Measurements from ENCODE around the gene ZFC3H1. TPM values are rescaled to one million over a fixed set of nuclear protein-coding genes. Genes with fewer than 3 reads are reported as not detected.

The ZFC3H1 gene
- total and polyA plus RNA-seq, 12 donors, result 11.8 to 56.2 (median 31.9) TPM

- Histone ChIP-seq H3K9me3 (replicated peaks in 1 of 3) (no peaks in the 10 kb centered on the region), H3K27me3 (no peaks in the 10 kb centered on the region), H3K4me3 (peak overlapping the region; percentile 28 to 84 (median 74)), H3K4me1 (replicated peaks in 1 of 2) (peaks cover 11 to 34% of the 10 kb centered on the region in 2 donors), H3K36me3 (replicated peaks in 1 of 2) (peaks cover 0 to 7% of the 10 kb centered on the region in 2 donors), H3K27ac (peak overlapping the region; percentile 74 to 100 (median 98))
- WGBS, 4 donors, result 0 to 2% (median 1%) methylated on average over 11 to 20 of the region's 20 CpGs
- intact Hi-C loops (cut with DNase I), result loop anchor here in 1 of 2 donors (10.0 kb wide), 1 partner anchor 90 kb away; the partner anchor contains the start of gene RAB21
- peak in 1 of 7 donors; percentile 16 for DNase-seq
- TF ChIP-seq POLR2A (IDR thresholded peaks at IDR 0.05), result no peak
- no peak for TF ChIP-seq CTCF (IDR thresholded peaks at IDR 0.05)
These were observed 902 bp upstream of the ZFC3H1 start for GRCh38 chr12:71664411-71665089.

DNA sequence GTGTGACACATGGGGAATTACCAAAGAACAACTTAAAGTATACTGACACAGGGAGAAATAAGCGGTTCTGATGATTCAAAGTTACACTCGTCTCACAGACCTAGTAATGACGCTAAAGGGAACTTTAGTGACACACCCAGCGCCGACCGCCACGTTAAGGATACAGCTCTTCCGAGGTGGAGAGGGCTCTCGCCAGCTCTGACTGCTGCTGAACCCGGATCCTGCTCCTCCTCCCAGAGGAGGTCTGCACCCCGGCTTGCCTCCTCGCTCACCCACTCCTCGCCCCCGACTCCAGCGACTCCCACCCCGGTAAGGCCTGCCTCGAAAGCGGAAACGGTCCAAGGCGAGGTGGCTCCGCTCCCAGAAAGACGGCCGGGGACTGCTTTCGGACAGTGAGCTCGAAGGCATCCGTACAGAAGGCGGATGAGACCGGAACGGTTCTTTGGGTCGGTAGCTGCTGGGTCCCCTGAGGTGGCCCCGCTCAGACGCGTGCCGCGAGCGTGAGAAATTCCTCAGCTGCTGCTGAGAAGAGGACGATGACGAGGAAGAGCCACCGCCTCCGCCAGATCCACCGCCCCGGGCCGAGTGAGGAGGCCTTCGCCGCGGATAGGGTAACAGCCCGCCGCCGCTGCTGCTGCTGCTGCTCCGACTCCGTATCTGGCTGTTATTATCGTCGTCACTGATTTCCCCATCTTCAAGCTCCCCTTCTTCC, 643 bp downstream of the ZFC3H1 start:
- Histone ChIP-seq H3K9me3 (replicated peaks in 1 of 3) (no peaks in the 10 kb centered on the region), H3K36me3 (replicated peaks in 1 of 2) (peaks cover 0 to 22% of the 10 kb centered on the region in 2 donors), H3K27ac (peak overlapping the region; percentile 94 to 100 (median 98)), H3K4me1 (replicated peaks in 1 of 2) (peaks cover 11 to 35% of the 10 kb centered on the region in 2 donors), H3K4me3 (peak overlapping the region; percentile 65 to 84 (median 82)), H3K27me3 (no peaks in the 10 kb centered on the region)
- DNase-seq, result peak; percentile 65 to 78 (median 70)
- TF ChIP-seq POLR2A (IDR thresholded peaks at IDR 0.05), result peak in 1 of 2 donors; percentile 68
- peak in 1 of 6 experiments; percentile 1 for TF ChIP-seq CTCF (IDR thresholded peaks at IDR 0.05)
- 0% methylated on average over 9 to 53 of the region's 53 CpGs for WGBS, 4 donors
- intact Hi-C loops (cut with DNase I), result loop anchor here in 1 of 2 donors (10.0 kb wide), 1 partner anchor 92 kb away; the partner anchor contains the start of gene RAB21

DNA sequence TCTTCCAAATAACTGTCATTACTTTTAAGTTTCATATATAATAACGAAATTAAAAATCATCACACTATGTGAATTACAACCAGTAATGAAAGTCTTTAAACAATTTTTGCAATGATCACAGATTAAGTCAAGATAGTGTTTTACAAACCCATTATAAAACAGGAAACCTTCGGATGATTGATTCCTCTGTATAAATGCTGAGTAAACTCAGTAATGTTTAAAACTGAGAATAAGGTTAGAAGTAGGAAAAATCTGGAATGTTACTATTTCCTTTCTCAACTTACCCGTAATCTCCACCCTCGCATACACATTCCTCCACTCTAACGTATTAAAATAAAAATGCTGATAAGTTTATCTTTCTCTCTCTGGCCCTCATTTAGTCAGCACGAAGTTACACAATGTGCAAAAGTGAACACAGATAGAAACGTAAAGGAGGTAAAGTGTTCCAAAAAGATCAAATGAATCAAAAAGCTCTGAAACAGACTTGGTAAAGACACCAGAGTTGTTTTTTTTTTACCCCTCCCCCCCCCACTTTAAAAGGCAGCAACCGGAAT, 1.6 kb downstream of the ZFC3H1 start:
- peak overlapping the region in 4 of 5 donors; percentile 94 to 100 (median 98) for H3K27ac ChIP-seq
- TF ChIP-seq POLR2A (IDR thresholded peaks at IDR 0.05) (no peak), CTCF (IDR thresholded peaks at IDR 0.05) (no peak)
- peaks cover 11 to 38% of the 10 kb centered on the region in 2 donors for H3K4me1 ChIP-seq (replicated peaks in 1 of 2)
- peak overlapping the region in 2 of 4 donors; percentile 13 to 84 for H3K4me3 ChIP-seq
- no peaks in the 10 kb centered on the region for H3K27me3 ChIP-seq
- H3K36me3 ChIP-seq (replicated peaks in 1 of 2), result peaks cover 0 to 30% of the 10 kb centered on the region in 2 donors
- no peaks in the 10 kb centered on the region for H3K9me3 ChIP-seq (replicated peaks in 1 of 3)
- DNase-seq, result no peak
- WGBS, 4 donors, result 4 to 7% (median 5%) methylated on average over 8 of the region's 8 CpGs
- intact Hi-C loops (cut with DNase I), result loop anchor here in 1 of 2 donors (10.0 kb wide), 1 partner anchor 93 kb away; the partner anchor contains the start of gene RAB21

DNA sequence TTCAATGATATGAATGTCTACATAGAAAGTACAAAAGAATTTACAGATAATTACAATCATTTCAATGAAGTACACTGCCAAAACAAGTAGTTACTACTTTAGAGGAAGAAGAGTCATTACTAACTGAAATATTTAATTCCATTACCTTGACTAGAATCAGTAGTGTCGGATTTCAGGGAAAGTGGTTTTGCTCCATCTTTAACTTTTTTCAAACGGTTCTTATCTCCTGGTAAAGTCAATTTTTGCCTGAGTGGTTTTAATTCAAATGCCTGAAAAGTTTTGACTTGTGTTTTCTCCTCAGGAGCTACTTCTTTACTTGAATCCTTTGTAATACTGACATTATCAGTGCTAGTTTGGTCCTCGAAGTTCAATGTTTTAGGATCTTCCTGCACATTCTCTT, 6.9 kb downstream of the ZFC3H1 start:
- intact Hi-C loops (cut with DNase I), result no loop called here
- H3K27ac ChIP-seq, result no peak overlapping the region
- peaks cover 0 to 30% of the 10 kb centered on the region in 2 donors for H3K36me3 ChIP-seq (replicated peaks in 1 of 2)

More for the DNA sequence above, 6.9 kb downstream of the ZFC3H1 start:
- peaks cover 14 to 45% of the 10 kb centered on the region in 2 donors for H3K4me1 ChIP-seq (replicated peaks in 1 of 2)
- WGBS, 4 donors, result 71 to 77% (median 74%) methylated on average over 3 of the region's 3 CpGs
- no peak for DNase-seq
- TF ChIP-seq POLR2A (IDR thresholded peaks at IDR 0.05), result no peak
- TF ChIP-seq CTCF (IDR thresholded peaks at IDR 0.05), result no peak
- H3K4me3 ChIP-seq, result no peak overlapping the region
- H3K9me3 ChIP-seq (replicated peaks in 1 of 3), result no peaks in the 10 kb centered on the region
- no peaks in the 10 kb centered on the region for H3K27me3 ChIP-seq
